CMK (cell line): ENCODE measurements around the gene PRAC1.

Source experiments
- DNase-seq: peaks from one replicate; pipeline ENCODE4 v3.0.0-alpha.2; 2010; ENCODE audit warnings: low read depth

PRAC1 gene

GRCh38 chr17:48704361-48705248 lies 17.7 kb downstream of the PRAC1 start:
- no peak for DNase-seq

- DNase-seq: no peak
Measured at GRCh38 chr17:48701864-48702532, 20.3 kb downstream of the PRAC1 start.

- no peak for DNase-seq
Measured at GRCh38 chr17:48693178-48693577, 29.1 kb downstream of the PRAC1 start.

- no peak for DNase-seq
Measured at GRCh38 chr17:48692049-48692448, 30.3 kb downstream of the PRAC1 start.

GRCh38 chr17:48690655-48691054 lies 31.7 kb downstream of the PRAC1 start:
- no peak for DNase-seq

GRCh38 chr17:48681609-48682008 lies 40.7 kb downstream of the PRAC1 start:
- no peak for DNase-seq

GRCh38 chr17:48679385-48680096 lies 42.8 kb downstream of the PRAC1 start:
- DNase-seq: no peak

GRCh38 chr17:48678141-48678971 lies 44.0 kb downstream of the PRAC1 start:
- peak; percentile 20 for DNase-seq

- no peak for DNase-seq
Measured at GRCh38 chr17:48676963-48677558, 45.3 kb downstream of the PRAC1 start.

- no peak for DNase-seq
Measured at GRCh38 chr17:48672340-48672739, 50.0 kb downstream of the PRAC1 start.
